ENCODE results near the gene NCKAP5.

- TF ChIP-seq CTCF (IDR thresholded peaks at IDR 0.05; ENCODE audit: insufficient read depth, low read depth, low read length) (no peak), EZH2 (IDR thresholded peaks at IDR 0.05; ENCODE audit: insufficient read depth, low read length) (no peak)
Observed at GRCh38 chr2:132740081-132740720, 828.1 kb downstream of the NCKAP5 start.
